MM.1S (cell line): ENCODE data around the gene MYCL.

ENCODE experiments used
- DNase-seq: peaks from one replicate; pipeline ENCODE4 v3.0.0-alpha.2; 2015
- H2AFZ ChIP-seq: fragments of 300-600 bp; sonication (generic); 2 replicates; pipeline ENCODE4 v1.6.0; 2016; ENCODE audit warnings: antibody characterized with exemption, low read length
- H3F3A ChIP-seq: fragments of 300-600 bp; sonication (generic); 2 replicates; pipeline ENCODE4 v1.6.1; 2016; ENCODE audit warnings: mild to moderate bottlenecking, antibody characterized with exemption, low read length, moderate library complexity, mixed read lengths; ENCODE audit not compliant: insufficient read depth
- H3K27ac ChIP-seq: fragments of 300-600 bp; sonication (generic); 2 replicates; pipeline ENCODE4 v1.5.1; 2016; ENCODE audit warnings: mild to moderate bottlenecking, low read length
- H3K27me3 ChIP-seq: fragments of 300-600 bp; sonication (generic); replicated peaks from 2 replicates; pipeline ENCODE4 v1.6.0; 2016; ENCODE audit warnings: low read length; ENCODE audit not compliant: insufficient read depth
- H3K36me3 ChIP-seq: fragments of 300-600 bp; sonication (generic); replicated peaks from 2 replicates; pipeline ENCODE4 v1.6.1; 2016; ENCODE audit warnings: mild to moderate bottlenecking, low read length, mixed read lengths; ENCODE audit not compliant: insufficient read depth
- H3K4me1 ChIP-seq: fragments of 300-600 bp; sonication (generic); 2 replicates; pipeline ENCODE4 v1.6.1; 2016; ENCODE audit warnings: low read length, mixed read lengths
- H3K4me2 ChIP-seq: fragments of 300-600 bp; sonication (generic); 2 replicates; pipeline ENCODE4 v1.6.0; 2016; ENCODE audit warnings: low read depth, low read length
- H3K4me3 ChIP-seq: fragments of 300-600 bp; sonication (generic); 2 replicates; pipeline ENCODE4 v1.5.1; 2016; ENCODE audit warnings: low read length, mixed read lengths
- H3K79me2 ChIP-seq: fragments of 300-600 bp; sonication (generic); 2 replicates; pipeline ENCODE4 v1.6.1; 2016; ENCODE audit warnings: mixed run types, low read length, mixed read lengths
- H3K9ac ChIP-seq: fragments of 300-600 bp; sonication (generic); 2 replicates; pipeline ENCODE4 v1.6.1; 2016; ENCODE audit warnings: low read length, mixed read lengths
- H3K9me2 ChIP-seq: fragments of 300-600 bp; sonication (generic); replicated peaks from 2 replicates; pipeline ENCODE4 v1.6.1; 2016; ENCODE audit warnings: mild to moderate bottlenecking, low read length, mixed read lengths; ENCODE audit not compliant: insufficient read depth
- H3K9me3 ChIP-seq: fragments of 300-600 bp; sonication (generic); replicated peaks from 2 replicates; pipeline ENCODE4 v1.6.1; 2016; ENCODE audit warnings: mild to moderate bottlenecking, low read length, mixed read lengths; ENCODE audit not compliant: insufficient read depth
- H4K20me1 ChIP-seq: fragments of 300-600 bp; sonication (generic); 2 replicates; pipeline ENCODE4 v1.6.1; 2016; ENCODE audit warnings: mild to moderate bottlenecking, low read length, moderate library complexity, mixed read lengths; ENCODE audit not compliant: insufficient read depth
- EZH2 ChIP-seq: fragments of 300-600 bp; sonication (generic); optimal IDR thresholded peaks from 2 replicates; pipeline ENCODE3; 2017; ENCODE audit warnings: low read depth, mild to moderate bottlenecking, antibody characterized with exemption, low read length, mixed read lengths
- EZH2phosphoT487 ChIP-seq: fragments of 300-600 bp; sonication (generic); IDR thresholded peaks from 2 replicates; pipeline ENCODE4 v1.6.1; 2018; ENCODE audit warnings: antibody characterized with exemption, low read length
- TF ChIP-seq, protein P1 (sequence below): fragments of 300-600 bp; sonication (generic); IDR thresholded peaks from 2 replicates; pipeline ENCODE4 v1.5.1; 2016; ENCODE audit warnings: antibody characterized with exemption, low read length, mixed read lengths

The MYCL gene

DNA sequence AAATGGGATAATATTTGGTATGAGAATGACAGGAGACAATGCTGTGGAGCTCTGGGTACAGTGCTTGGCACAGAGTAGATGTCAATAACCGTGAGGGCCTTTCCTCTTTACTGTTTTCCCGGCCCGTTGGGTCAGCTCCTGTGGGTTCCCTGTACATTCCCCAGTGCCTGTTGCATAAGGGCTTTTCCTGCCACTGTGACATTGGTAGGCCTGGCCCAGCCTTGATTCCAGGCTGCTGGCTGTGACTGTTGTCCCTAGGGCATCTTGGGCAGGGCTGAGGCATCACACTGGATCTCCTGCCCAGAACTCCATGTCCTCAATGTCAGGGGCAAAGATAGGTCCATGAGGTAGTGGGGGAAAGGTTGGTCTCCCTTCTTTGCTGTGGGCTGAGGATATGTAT lies 25.8 kb upstream of the MYCL start:
- TF ChIP-seq EZH2 (no peak), EZH2phosphoT487 (no peak)
- TF ChIP-seq, protein P1, sequence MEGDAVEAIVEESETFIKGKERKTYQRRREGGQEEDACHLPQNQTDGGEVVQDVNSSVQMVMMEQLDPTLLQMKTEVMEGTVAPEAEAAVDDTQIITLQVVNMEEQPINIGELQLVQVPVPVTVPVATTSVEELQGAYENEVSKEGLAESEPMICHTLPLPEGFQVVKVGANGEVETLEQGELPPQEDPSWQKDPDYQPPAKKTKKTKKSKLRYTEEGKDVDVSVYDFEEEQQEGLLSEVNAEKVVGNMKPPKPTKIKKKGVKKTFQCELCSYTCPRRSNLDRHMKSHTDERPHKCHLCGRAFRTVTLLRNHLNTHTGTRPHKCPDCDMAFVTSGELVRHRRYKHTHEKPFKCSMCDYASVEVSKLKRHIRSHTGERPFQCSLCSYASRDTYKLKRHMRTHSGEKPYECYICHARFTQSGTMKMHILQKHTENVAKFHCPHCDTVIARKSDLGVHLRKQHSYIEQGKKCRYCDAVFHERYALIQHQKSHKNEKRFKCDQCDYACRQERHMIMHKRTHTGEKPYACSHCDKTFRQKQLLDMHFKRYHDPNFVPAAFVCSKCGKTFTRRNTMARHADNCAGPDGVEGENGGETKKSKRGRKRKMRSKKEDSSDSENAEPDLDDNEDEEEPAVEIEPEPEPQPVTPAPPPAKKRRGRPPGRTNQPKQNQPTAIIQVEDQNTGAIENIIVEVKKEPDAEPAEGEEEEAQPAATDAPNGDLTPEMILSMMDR, result no peak
- no peaks in the 10 kb centered on the region for H3F3A ChIP-seq
- H3K4me2 ChIP-seq, result no peak overlapping the region
- no peaks in the 10 kb centered on the region for H3K9me3 ChIP-seq
- no peak overlapping the region for H3K4me3 ChIP-seq
- no peak overlapping the region for H3K27ac ChIP-seq
- H3K4me1 ChIP-seq, result no peaks in the 10 kb centered on the region
- DNase-seq, result no peak
- H3K36me3 ChIP-seq, result no peaks in the 10 kb centered on the region
- no peaks in the 10 kb centered on the region for H3K79me2 ChIP-seq
- no peak overlapping the region for H3K9ac ChIP-seq
- H4K20me1 ChIP-seq, result no peaks in the 10 kb centered on the region
- no peaks in the 10 kb centered on the region for H3K9me2 ChIP-seq
- H2AFZ ChIP-seq, result no peak overlapping the region
- no peaks in the 10 kb centered on the region for H3K27me3 ChIP-seq

DNA sequence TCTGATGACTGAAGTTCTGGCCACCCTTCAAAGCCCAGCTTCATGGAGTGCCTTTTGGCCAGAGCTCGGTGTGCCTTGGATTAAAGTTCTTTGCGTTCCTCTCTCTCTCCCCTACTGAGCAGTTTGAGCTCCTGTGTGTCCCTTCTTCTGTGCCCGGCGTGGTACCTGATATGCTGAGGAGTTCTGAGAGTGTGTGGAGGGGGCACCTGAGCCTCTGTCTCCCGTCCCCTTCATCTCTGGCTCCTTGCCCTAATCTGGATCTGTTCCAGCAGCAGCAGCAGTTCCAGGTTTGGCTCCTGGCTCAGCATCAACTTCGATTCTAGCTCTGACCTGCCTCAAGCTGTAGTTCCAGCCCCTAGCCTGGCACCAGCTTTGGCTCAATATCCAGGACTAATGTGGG lies 25.1 kb upstream of the MYCL start:
- Histone ChIP-seq H3K27me3 (no peaks in the 10 kb centered on the region), H3K4me3 (no peak overlapping the region), H3K36me3 (no peaks in the 10 kb centered on the region), H3K9me2 (no peaks in the 10 kb centered on the region), H3K4me2 (no peak overlapping the region), H3K9ac (no peak overlapping the region), H3K4me1 (no peaks in the 10 kb centered on the region), H3K27ac (no peak overlapping the region), H3K9me3 (no peaks in the 10 kb centered on the region), H3K79me2 (no peaks in the 10 kb centered on the region), H3F3A (no peaks in the 10 kb centered on the region), H4K20me1 (no peaks in the 10 kb centered on the region), H2AFZ (no peak overlapping the region)
- TF ChIP-seq EZH2 (no peak), EZH2phosphoT487 (no peak)
- TF ChIP-seq, protein P1, result no peak
- DNase-seq, result no peak

DNA sequence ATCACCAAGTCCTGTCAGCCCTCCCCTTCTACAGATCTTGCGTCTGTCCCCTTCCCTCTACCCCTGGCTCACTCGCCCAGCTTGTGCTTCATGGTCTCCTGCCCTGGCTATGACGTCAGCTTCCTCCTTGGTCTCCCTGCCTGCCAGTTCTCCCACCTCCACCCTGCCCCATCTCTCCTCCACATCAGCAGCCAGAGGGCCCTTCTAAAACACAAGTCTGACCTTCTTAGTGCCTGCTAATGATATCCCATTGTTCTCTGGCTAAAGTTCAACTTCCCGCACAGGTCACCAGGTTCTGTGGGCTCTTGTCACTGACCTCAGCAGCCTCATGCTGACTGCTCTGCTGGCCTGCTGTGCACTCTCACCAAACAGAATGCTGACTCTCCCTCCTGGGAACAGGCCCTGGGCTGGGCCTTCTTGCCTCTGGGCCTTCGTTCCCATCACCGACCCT lies 24.7 kb upstream of the MYCL start:
- no peaks in the 10 kb centered on the region for H4K20me1 ChIP-seq
- no peaks in the 10 kb centered on the region for H3F3A ChIP-seq
- H3K9me3 ChIP-seq, result no peaks in the 10 kb centered on the region
- no peak for DNase-seq
- H3K4me1 ChIP-seq, result no peaks in the 10 kb centered on the region
- no peaks in the 10 kb centered on the region for H3K27me3 ChIP-seq
- no peaks in the 10 kb centered on the region for H3K36me3 ChIP-seq
- H3K27ac ChIP-seq, result no peak overlapping the region
- no peak overlapping the region for H2AFZ ChIP-seq
- no peak overlapping the region for H3K4me2 ChIP-seq
- H3K79me2 ChIP-seq, result no peaks in the 10 kb centered on the region
- TF ChIP-seq EZH2phosphoT487, result no peak
- TF ChIP-seq, protein P1, result no peak
- TF ChIP-seq EZH2, result no peak
- no peaks in the 10 kb centered on the region for H3K9me2 ChIP-seq
- no peak overlapping the region for H3K9ac ChIP-seq
- no peak overlapping the region for H3K4me3 ChIP-seq
